ENCODE results near the gene MIF.

DNA sequence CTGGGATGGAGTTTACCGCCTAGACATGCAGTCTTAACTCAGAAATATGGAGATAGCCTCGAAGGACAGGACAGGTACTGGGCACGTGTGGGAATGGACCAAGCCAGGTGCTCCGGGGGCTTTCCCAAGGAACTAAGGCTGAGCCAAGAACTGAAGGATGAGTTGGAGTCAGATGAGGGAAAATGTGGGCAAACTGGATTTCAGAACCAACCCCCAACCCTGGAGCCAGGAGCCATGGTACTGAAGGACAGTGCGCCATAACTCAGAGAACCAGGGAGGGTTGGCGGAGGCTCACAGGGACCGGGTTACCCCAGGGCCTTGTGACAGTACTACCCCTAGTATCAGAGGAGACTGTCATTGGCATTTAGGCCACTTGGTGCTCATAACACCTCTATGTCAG lies 2.5 kb upstream of the MIF start:
- TF ChIP-seq, protein P1, sequence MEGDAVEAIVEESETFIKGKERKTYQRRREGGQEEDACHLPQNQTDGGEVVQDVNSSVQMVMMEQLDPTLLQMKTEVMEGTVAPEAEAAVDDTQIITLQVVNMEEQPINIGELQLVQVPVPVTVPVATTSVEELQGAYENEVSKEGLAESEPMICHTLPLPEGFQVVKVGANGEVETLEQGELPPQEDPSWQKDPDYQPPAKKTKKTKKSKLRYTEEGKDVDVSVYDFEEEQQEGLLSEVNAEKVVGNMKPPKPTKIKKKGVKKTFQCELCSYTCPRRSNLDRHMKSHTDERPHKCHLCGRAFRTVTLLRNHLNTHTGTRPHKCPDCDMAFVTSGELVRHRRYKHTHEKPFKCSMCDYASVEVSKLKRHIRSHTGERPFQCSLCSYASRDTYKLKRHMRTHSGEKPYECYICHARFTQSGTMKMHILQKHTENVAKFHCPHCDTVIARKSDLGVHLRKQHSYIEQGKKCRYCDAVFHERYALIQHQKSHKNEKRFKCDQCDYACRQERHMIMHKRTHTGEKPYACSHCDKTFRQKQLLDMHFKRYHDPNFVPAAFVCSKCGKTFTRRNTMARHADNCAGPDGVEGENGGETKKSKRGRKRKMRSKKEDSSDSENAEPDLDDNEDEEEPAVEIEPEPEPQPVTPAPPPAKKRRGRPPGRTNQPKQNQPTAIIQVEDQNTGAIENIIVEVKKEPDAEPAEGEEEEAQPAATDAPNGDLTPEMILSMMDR (IDR thresholded peaks at IDR 0.05) = no peak
- no peak for TF ChIP-seq POLR2A (IDR thresholded peaks at IDR 0.05)
